HepG2 (cell line): ENCODE data around the gene PGP. TPM values are rescaled to one million over a fixed set of nuclear protein-coding genes. Genes with fewer than 3 reads are reported as not detected.

Experiments
- CENPT ChIP-seq: sonication (generic); formaldehyde crosslinking; IDR thresholded peaks from 2 replicates; pipeline ENCODE4 v1.8.0; 2022; ENCODE audit warnings: low read depth, mild to moderate bottlenecking, moderate library complexity, missing genetic modification reagents
- EP300 ChIP-seq, 3 experiments: sonication (generic) in 1 of 3; formaldehyde crosslinking in 1 of 3; IDR thresholded peaks; 2 replicates each; pipeline versions ENCODE4 v1.5.1 to v1.6.1; 2011 to 2020; ENCODE audit warnings: low read depth in 2 of 3, low read length in 2 of 3, borderline replicate concordance in 1 of 3, improper control_type of control experiment in 1 of 3, mild to moderate bottlenecking in 1 of 3, missing genetic modification reagents in 1 of 3, moderate library complexity in 1 of 3
- GABPB1 ChIP-seq: IDR thresholded peaks from 2 replicates; pipeline ENCODE4 v1.6.1; 2016; ENCODE audit warnings: mild to moderate bottlenecking, missing genetic modification reagents, moderate library complexity, missing compliant biosample characterization
- HNF4A ChIP-seq: sonication (generic); formaldehyde crosslinking; IDR thresholded peaks from 2 replicates; pipeline ENCODE4 v1.4.0; 2020; ENCODE audit warnings: missing genetic modification reagents
- HNRNPLL ChIP-seq: fragments of 200-400 bp; formaldehyde crosslinking; IDR thresholded peaks from 2 replicates; pipeline ENCODE4 v1.6.1; 2017; ENCODE audit warnings: mild to moderate bottlenecking, low read depth, low read length; ENCODE audit not compliant: poor library complexity, severe bottlenecking
- MYC ChIP-seq: sonication (generic); formaldehyde crosslinking; IDR thresholded peaks from 2 replicates; pipeline ENCODE4 v1.9.0; 2021; ENCODE audit warnings: missing genetic modification reagents, borderline replicate concordance
- SAP130 ChIP-seq: IDR thresholded peaks from 2 replicates; pipeline ENCODE4 v1.6.1; 2016; ENCODE audit warnings: low read depth
- ZBTB7A ChIP-seq: sonication (generic); formaldehyde crosslinking; IDR thresholded peaks from 2 replicates; pipeline ENCODE4 v1.8.0; 2022; ENCODE audit warnings: mild to moderate bottlenecking, missing genetic modification reagents
- ZFP1 ChIP-seq: IDR thresholded peaks from 2 replicates; pipeline ENCODE4 v1.6.1; 2016
- ZKSCAN8 ChIP-seq: IDR thresholded peaks from 2 replicates; pipeline ENCODE4 v1.6.1; 2016; ENCODE audit warnings: borderline replicate concordance, missing genetic modification reagents, missing compliant biosample characterization
- ZNF234 ChIP-seq: sonication (generic); formaldehyde crosslinking; conservative IDR thresholded peaks from 2 replicates; pipeline ENCODE4 v1.5.1; 2020; ENCODE audit warnings: mild to moderate bottlenecking, missing genetic modification reagents
- ZNF547 ChIP-seq: sonication (generic); formaldehyde crosslinking; IDR thresholded peaks from 2 replicates; pipeline ENCODE4 v1.5.1; 2020; ENCODE audit warnings: mild to moderate bottlenecking, missing genetic modification reagents
- ZNF724P ChIP-seq: sonication (generic); formaldehyde crosslinking; IDR thresholded peaks from 2 replicates; pipeline ENCODE4 v1.8.0; 2022; ENCODE audit warnings: missing genetic modification reagents, borderline replicate concordance
- polyA plus RNA-seq, 8 experiments: library from polyadenylated mRNA; depleted of rRNA in 3 of 8; stranded (reverse) in 7 of 8; unstranded in 1 of 8; fragments of >200 nt; fragmentation: Illumina TruSeq in 4 of 8; extraction: Trizol in 4 of 8; gene quantifications; 2 replicates each; pipeline versions ENCODE4 v1.2.1 to v1.2.3, GENCODE V29; 2011 to 2016; ENCODE audit warnings: low read depth in 4 of 8, missing spikeins in 1 of 8, mixed read lengths in 1 of 8; ENCODE audit not compliant: insufficient read depth in 1 of 8
- total RNA-seq, 5 experiments: library from RNA; depleted of rRNA; stranded (reverse); fragments of >200 nt; fragmentation: Illumina TruSeq; extraction: Trizol; gene quantifications; 2 replicates each; pipeline ENCODE4 v1.2.3, GENCODE V29; 2016; ENCODE audit warnings: low read depth in 1 of 5
- TF ChIP-seq, protein P1 (sequence below): sonication (generic); formaldehyde crosslinking; IDR thresholded peaks from 2 replicates; pipeline ENCODE4 v1.4.0; 2020; ENCODE audit warnings: missing genetic modification reagents, mild to moderate bottlenecking, borderline replicate concordance
- TF ChIP-seq, protein P2 (sequence below): sonication (generic); formaldehyde crosslinking; IDR thresholded peaks from 2 replicates; pipeline ENCODE4 v1.8.0; 2022; ENCODE audit warnings: mild to moderate bottlenecking, missing genetic modification reagents, moderate library complexity
- TF ChIP-seq, protein P3 (sequence below): IDR thresholded peaks from 2 replicates; pipeline ENCODE4 v1.6.1; 2016
- TF ChIP-seq, protein P4 (sequence below): sonication (generic); formaldehyde crosslinking; IDR thresholded peaks from 2 replicates; pipeline ENCODE4 v1.8.1; 2023; ENCODE audit warnings: mild to moderate bottlenecking, missing genetic modification reagents
- TF ChIP-seq, protein P5 (sequence below): sonication (generic); formaldehyde crosslinking; IDR thresholded peaks from 2 replicates; pipeline ENCODE4 v1.8.1; 2023; ENCODE audit warnings: missing genetic modification reagents, inconsistent platforms, borderline replicate concordance
- TF ChIP-seq, protein P6 (sequence below): sonication (generic); formaldehyde crosslinking; IDR thresholded peaks from 2 replicates; pipeline ENCODE4 v1.4.0; 2020; ENCODE audit warnings: low read depth, mild to moderate bottlenecking, missing genetic modification reagents

PGP gene
- total and polyA plus RNA-seq, 2 of the 13 experiments (the other 11 are each of a cell fraction or from before 2014, with no cell fraction given) = 7.3 to 18.3 TPM

DNA sequence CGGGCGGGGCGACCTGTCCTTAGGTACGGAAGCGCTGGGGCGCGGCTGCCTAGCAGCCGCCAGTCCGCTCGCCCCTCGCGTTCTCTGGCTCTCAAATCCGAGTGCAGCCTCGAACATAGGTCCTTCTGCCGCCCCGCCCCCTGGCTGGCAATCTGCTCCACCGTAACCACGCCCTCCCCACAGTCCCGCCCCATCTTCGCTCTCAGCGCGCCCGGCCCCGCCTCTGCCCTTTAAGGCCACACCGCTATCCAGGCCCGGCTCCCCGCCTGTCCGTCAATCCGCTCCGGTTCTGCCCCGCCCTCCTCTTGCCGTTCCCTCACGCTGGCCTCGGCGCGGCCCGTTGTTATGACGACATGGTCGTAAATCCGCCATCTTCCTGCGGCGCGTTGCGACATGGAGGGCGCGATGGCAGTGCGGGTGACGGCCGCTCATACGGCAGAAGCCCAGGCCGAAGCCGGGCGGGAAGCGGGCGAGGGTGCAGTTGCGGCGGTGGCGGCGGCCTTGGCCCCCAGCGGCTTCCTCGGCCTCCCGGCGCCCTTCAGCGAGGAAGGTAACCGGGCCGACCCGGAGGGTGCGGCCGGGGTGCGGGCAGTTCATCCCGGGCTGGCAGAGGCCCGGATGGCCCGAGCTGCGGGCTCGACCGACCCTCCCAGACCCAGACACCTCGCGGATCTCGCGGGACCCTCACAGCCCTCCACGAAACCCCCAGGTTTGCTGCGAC is 8.7 kb upstream of the PGP start, which contains the start of gene E4F1 (continued):
- TF ChIP-seq, protein P1, sequence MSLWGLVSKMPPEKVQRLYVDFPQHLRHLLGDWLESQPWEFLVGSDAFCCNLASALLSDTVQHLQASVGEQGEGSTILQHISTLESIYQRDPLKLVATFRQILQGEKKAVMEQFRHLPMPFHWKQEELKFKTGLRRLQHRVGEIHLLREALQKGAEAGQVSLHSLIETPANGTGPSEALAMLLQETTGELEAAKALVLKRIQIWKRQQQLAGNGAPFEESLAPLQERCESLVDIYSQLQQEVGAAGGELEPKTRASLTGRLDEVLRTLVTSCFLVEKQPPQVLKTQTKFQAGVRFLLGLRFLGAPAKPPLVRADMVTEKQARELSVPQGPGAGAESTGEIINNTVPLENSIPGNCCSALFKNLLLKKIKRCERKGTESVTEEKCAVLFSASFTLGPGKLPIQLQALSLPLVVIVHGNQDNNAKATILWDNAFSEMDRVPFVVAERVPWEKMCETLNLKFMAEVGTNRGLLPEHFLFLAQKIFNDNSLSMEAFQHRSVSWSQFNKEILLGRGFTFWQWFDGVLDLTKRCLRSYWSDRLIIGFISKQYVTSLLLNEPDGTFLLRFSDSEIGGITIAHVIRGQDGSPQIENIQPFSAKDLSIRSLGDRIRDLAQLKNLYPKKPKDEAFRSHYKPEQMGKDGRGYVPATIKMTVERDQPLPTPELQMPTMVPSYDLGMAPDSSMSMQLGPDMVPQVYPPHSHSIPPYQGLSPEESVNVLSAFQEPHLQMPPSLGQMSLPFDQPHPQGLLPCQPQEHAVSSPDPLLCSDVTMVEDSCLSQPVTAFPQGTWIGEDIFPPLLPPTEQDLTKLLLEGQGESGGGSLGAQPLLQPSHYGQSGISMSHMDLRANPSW = no peak
- no peak for TF ChIP-seq ZNF234
- TF ChIP-seq HNF4A = no peak; the same call in 1 of the 2 replicates
- TF ChIP-seq EP300 (IDR thresholded peaks at IDR 0.05; ENCODE audit: low read depth in 2 of 2, low read length in 2 of 2) = no peak
- 0 out of 2 replicates have a peak, but pooled peaks have one; percentile 16 for TF ChIP-seq EP300 (CRISPR knock-in tag; IDR thresholded peaks at IDR 0.05; ENCODE audit: borderline replicate concordance)
- TF ChIP-seq, protein P2, sequence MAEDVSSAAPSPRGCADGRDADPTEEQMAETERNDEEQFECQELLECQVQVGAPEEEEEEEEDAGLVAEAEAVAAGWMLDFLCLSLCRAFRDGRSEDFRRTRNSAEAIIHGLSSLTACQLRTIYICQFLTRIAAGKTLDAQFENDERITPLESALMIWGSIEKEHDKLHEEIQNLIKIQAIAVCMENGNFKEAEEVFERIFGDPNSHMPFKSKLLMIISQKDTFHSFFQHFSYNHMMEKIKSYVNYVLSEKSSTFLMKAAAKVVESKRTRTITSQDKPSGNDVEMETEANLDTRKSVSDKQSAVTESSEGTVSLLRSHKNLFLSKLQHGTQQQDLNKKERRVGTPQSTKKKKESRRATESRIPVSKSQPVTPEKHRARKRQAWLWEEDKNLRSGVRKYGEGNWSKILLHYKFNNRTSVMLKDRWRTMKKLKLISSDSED (CRISPR knock-in tag) = no peak
- TF ChIP-seq, protein P3, sequence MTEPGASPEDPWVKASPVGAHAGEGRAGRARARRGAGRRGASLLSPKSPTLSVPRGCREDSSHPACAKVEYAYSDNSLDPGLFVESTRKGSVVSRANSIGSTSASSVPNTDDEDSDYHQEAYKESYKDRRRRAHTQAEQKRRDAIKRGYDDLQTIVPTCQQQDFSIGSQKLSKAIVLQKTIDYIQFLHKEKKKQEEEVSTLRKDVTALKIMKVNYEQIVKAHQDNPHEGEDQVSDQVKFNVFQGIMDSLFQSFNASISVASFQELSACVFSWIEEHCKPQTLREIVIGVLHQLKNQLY (CRISPR knock-in tag) = no peak
- TF ChIP-seq MYC (CRISPR knock-in tag) = peak; percentile 94
- TF ChIP-seq, protein P4, sequence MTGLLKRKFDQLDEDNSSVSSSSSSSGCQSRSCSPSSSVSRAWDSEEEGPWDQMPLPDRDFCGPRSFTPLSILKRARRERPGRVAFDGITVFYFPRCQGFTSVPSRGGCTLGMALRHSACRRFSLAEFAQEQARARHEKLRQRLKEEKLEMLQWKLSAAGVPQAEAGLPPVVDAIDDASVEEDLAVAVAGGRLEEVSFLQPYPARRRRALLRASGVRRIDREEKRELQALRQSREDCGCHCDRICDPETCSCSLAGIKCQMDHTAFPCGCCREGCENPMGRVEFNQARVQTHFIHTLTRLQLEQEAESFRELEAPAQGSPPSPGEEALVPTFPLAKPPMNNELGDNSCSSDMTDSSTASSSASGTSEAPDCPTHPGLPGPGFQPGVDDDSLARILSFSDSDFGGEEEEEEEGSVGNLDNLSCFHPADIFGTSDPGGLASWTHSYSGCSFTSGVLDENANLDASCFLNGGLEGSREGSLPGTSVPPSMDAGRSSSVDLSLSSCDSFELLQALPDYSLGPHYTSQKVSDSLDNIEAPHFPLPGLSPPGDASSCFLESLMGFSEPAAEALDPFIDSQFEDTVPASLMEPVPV (CRISPR knock-in tag) = peak; percentile 66; the same call in 1 of the 2 replicates
- peak; percentile 37; the same call in 1 of the 2 replicates for TF ChIP-seq ZNF724P
- TF ChIP-seq HNRNPLL = peak; percentile 91
- TF ChIP-seq, protein P5, sequence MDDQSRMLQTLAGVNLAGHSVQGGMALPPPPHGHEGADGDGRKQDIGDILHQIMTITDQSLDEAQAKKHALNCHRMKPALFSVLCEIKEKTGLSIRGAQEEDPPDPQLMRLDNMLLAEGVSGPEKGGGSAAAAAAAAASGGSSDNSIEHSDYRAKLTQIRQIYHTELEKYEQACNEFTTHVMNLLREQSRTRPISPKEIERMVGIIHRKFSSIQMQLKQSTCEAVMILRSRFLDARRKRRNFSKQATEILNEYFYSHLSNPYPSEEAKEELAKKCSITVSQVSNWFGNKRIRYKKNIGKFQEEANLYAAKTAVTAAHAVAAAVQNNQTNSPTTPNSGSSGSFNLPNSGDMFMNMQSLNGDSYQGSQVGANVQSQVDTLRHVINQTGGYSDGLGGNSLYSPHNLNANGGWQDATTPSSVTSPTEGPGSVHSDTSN (CRISPR knock-in tag) = 0 out of 2 replicates have a peak, but pooled peaks have one; percentile 76
- TF ChIP-seq ZFP1 (CRISPR knock-in tag) = no peak; the same call in 1 of the 2 replicates
- TF ChIP-seq ZBTB7A (CRISPR knock-in tag) = no peak
- TF ChIP-seq CENPT (CRISPR knock-in tag) = no peak
- peak; percentile 84; the same call in 1 of the 2 replicates for TF ChIP-seq ZNF547
- TF ChIP-seq ZKSCAN8 (CRISPR knock-in tag) = peak; percentile 56; the same call in 1 of the 2 replicates
- TF ChIP-seq SAP130 (CRISPR knock-in tag) = peak; percentile 98
- peak; percentile 93 for TF ChIP-seq GABPB1 (CRISPR knock-in tag)
- TF ChIP-seq, protein P6, sequence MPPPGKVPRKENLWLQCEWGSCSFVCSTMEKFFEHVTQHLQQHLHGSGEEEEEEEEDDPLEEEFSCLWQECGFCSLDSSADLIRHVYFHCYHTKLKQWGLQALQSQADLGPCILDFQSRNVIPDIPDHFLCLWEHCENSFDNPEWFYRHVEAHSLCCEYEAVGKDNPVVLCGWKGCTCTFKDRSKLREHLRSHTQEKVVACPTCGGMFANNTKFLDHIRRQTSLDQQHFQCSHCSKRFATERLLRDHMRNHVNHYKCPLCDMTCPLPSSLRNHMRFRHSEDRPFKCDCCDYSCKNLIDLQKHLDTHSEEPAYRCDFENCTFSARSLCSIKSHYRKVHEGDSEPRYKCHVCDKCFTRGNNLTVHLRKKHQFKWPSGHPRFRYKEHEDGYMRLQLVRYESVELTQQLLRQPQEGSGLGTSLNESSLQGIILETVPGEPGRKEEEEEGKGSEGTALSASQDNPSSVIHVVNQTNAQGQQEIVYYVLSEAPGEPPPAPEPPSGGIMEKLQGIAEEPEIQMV (CRISPR knock-in tag) = no peak
